H1 (cell line): ENCODE data around the gene TAF8. TPM values are rescaled to one million over a fixed set of nuclear protein-coding genes. Genes with fewer than 3 reads are reported as not detected.

ENCODE experiments used
- CTCF ChIA-PET: fragments of 300-600 bp; sonication (Branson Sonifier 250); formaldehyde crosslinking; loops from one replicate; lab custom pipeline; 2021; ENCODE audit not compliant: partially characterized antibody; lab: Charles Lee
- POLR2A ChIA-PET: fragments of 300-600 bp; sonication (Branson Sonifier 250); formaldehyde crosslinking; loops from one replicate; lab custom pipeline; 2021; ENCODE audit warnings: inconsistent platforms; ENCODE audit not compliant: partially characterized antibody; lab: Charles Lee
- DNase-seq, 2 experiments: peaks; one replicate each; pipeline versions ENCODE4 v3.0.0 to v3.0.0-alpha.2; 2010 to 2022; ENCODE audit warnings: low spot score in 2 of 2, low read depth in 1 of 2, mixed read lengths in 1 of 2
- FAIRE-seq: peaks from 2 replicates; lab custom pipeline; 2011; peaks lifted over from hg19 to GRCh38; lab: Jason Lieb, UNC
- H2AFZ ChIP-seq: 2 replicates; pipeline ENCODE4 v1.8.1; 2012; ENCODE audit warnings: low read length, inconsistent platforms
- H2AK5ac ChIP-seq: 2 replicates; pipeline ENCODE4 v1.6.1; 2013; ENCODE audit warnings: low read depth, low read length
- H2BK120ac ChIP-seq: replicated peaks from 2 replicates; pipeline ENCODE3; 2013; ENCODE audit warnings: low read depth, low read length, inconsistent platforms
- H2BK12ac ChIP-seq: 2 replicates; pipeline ENCODE4 v1.6.1; 2013; ENCODE audit warnings: low read depth, low read length
- H2BK15ac ChIP-seq: 2 replicates; pipeline ENCODE4 v1.6.1; 2013; ENCODE audit warnings: low read length
- H2BK20ac ChIP-seq: 2 replicates; pipeline ENCODE4 v1.6.1; 2013; ENCODE audit warnings: low read length
- H2BK5ac ChIP-seq: 2 replicates; pipeline ENCODE4 v1.6.1; 2013; ENCODE audit warnings: low read depth, low read length
- H3K14ac ChIP-seq: 2 replicates; pipeline ENCODE4 v1.6.1; 2013; ENCODE audit warnings: inconsistent platforms; ENCODE audit not compliant: insufficient read length
- H3K18ac ChIP-seq: 2 replicates; pipeline ENCODE4 v1.6.1; 2013; ENCODE audit warnings: low read length; ENCODE audit errors: extremely low read depth
- H3K23ac ChIP-seq: 2 replicates; pipeline ENCODE4 v1.6.1; 2013; ENCODE audit warnings: inconsistent platforms; ENCODE audit not compliant: insufficient read length
- H3K23me2 ChIP-seq: 2 replicates; pipeline ENCODE4 v1.6.1; 2013; ENCODE audit warnings: low read depth, low read length
- H3K27ac ChIP-seq: 2 replicates; pipeline ENCODE4 v1.6.1; 2011; ENCODE audit warnings: low read depth, low read length, inconsistent platforms
- H3K27me3 ChIP-seq, 4 experiments: replicated peaks in 1 of 4; 1 replicate in 1 of 4; 2 replicates in 3 of 4; pipeline versions ENCODE4 v1.6.1 to v1.8.1; 2011 to 2013; ENCODE audit warnings: low read length in 3 of 4, mild to moderate bottlenecking in 3 of 4, inconsistent platforms in 2 of 4, mixed read lengths in 2 of 4, moderate library complexity in 1 of 4; ENCODE audit not compliant: control insufficient read depth in 3 of 4, insufficient read depth in 3 of 4; ENCODE audit errors: extremely low read depth in 1 of 4
- H3K36me3 ChIP-seq, 4 experiments: 2 replicates each; pipeline versions ENCODE4 v1.6.1 to v1.8.1; 2011 to 2013; ENCODE audit warnings: mild to moderate bottlenecking in 4 of 4, low read length in 3 of 4, moderate library complexity in 2 of 4, control low read depth in 1 of 4, inconsistent platforms in 1 of 4; ENCODE audit not compliant: insufficient read depth in 4 of 4, control insufficient read depth in 2 of 4
- H3K4ac ChIP-seq: replicated peaks from 2 replicates; pipeline ENCODE3; 2013; ENCODE audit warnings: low read length, low read depth, mixed read lengths, inconsistent platforms; ENCODE audit not compliant: insufficient read length
- H3K4me1 ChIP-seq, 4 experiments: replicated peaks in 1 of 4; 1 replicate in 1 of 4; 2 replicates in 3 of 4; pipeline versions ENCODE4 v1.6.1 to v1.8.1; 2011 to 2013; ENCODE audit warnings: low read length in 3 of 4, inconsistent platforms in 2 of 4, mixed read lengths in 1 of 4; ENCODE audit not compliant: insufficient read depth in 4 of 4, control insufficient read depth in 3 of 4
- H3K4me2 ChIP-seq, 2 experiments: 2 replicates each; pipeline versions ENCODE4 v1.6.1 to v1.8.1; 2011 to 2013; ENCODE audit warnings: low read depth in 2 of 2, low read length in 2 of 2, control low read depth in 1 of 2, inconsistent platforms in 1 of 2, mild to moderate bottlenecking in 1 of 2; ENCODE audit not compliant: insufficient read depth in 1 of 2
- H3K4me3 ChIP-seq, 4 experiments: fragments of 200-600, 300-600 bp in 1 of 4; sonication (generic), shearing (Covaris generic), sonication (Bioruptor Twin) in 1 of 4; 2 replicates each; pipeline versions ENCODE4 v1.5.1 to v1.8.1; 2011 to 2016; ENCODE audit warnings: low read length in 4 of 4, low read depth in 3 of 4, control low read depth in 2 of 4, inconsistent platforms in 2 of 4, mild to moderate bottlenecking in 2 of 4, mixed read lengths in 1 of 4, moderate library complexity in 1 of 4; ENCODE audit not compliant: insufficient read depth in 2 of 4; ENCODE audit errors: extremely low read depth in 1 of 4
- H3K56ac ChIP-seq: replicated peaks from 2 replicates; pipeline ENCODE3; 2013; ENCODE audit warnings: low read depth, mild to moderate bottlenecking, mixed read lengths, low read length, inconsistent platforms; ENCODE audit not compliant: insufficient read length
- H3K79me1 ChIP-seq: 2 replicates; pipeline ENCODE4 v1.6.1; 2013; ENCODE audit warnings: low read depth, low read length, control low read depth
- H3K79me2 ChIP-seq, 2 experiments: 2 replicates each; pipeline versions ENCODE4 v1.6.1 to v1.8.1; 2012 to 2013; ENCODE audit warnings: low read length in 2 of 2, mild to moderate bottlenecking in 2 of 2, inconsistent platforms in 1 of 2; ENCODE audit not compliant: insufficient read depth in 2 of 2, control insufficient read depth in 1 of 2
- H3K9ac ChIP-seq, 4 experiments: replicated peaks in 1 of 4; 1 replicate in 1 of 4; 2 replicates in 3 of 4; pipeline versions ENCODE4 v1.6.1 to v1.8.1; 2011 to 2013; ENCODE audit warnings: low read depth in 3 of 4, low read length in 3 of 4, control low read depth in 2 of 4, mild to moderate bottlenecking in 2 of 4, moderate library complexity in 2 of 4, inconsistent platforms in 1 of 4; ENCODE audit errors: extremely low read depth in 1 of 4
- H3K9me3 ChIP-seq, 2 experiments: 2 replicates each; pipeline versions ENCODE4 v1.6.1 to v1.8.1; 2012 to 2013; ENCODE audit warnings: mild to moderate bottlenecking in 2 of 2, moderate library complexity in 2 of 2, control low read depth in 1 of 2, inconsistent platforms in 1 of 2, low read depth in 1 of 2, low read length in 1 of 2, mixed read lengths in 1 of 2; ENCODE audit not compliant: insufficient read depth in 2 of 2
- H4K20me1 ChIP-seq, 2 experiments: replicated peaks in 1 of 2; 2 replicates each; pipeline versions ENCODE3 to v1.8.1; 2011 to 2013; ENCODE audit warnings: inconsistent platforms in 2 of 2, low read length in 2 of 2, mild to moderate bottlenecking in 1 of 2; ENCODE audit not compliant: insufficient read depth in 2 of 2, control insufficient read depth in 1 of 2
- H4K5ac ChIP-seq: 2 replicates; pipeline ENCODE4 v1.6.1; 2013; ENCODE audit warnings: low read length, low read depth, mixed read lengths, inconsistent platforms; ENCODE audit not compliant: insufficient read length
- H4K8ac ChIP-seq: 2 replicates; pipeline ENCODE4 v1.8.0; 2013; ENCODE audit warnings: mild to moderate bottlenecking, moderate library complexity, low read length, inconsistent platforms; ENCODE audit not compliant: insufficient read depth; ENCODE audit errors: extremely low read depth
- H4K91ac ChIP-seq: replicated peaks from 2 replicates; pipeline ENCODE3; 2013; ENCODE audit warnings: low read length, mixed read lengths, inconsistent platforms; ENCODE audit not compliant: insufficient read length
- CBX5 ChIP-seq: fragments of 300-800, 300-1000 bp; sonication (generic); IDR thresholded peaks from 2 replicates; pipeline ENCODE4 v1.7.1; 2016; ENCODE audit warnings: antibody characterized with exemption, low read length, low read depth
- RAD21 ChIP-seq, 2 experiments: IDR thresholded peaks in 1 of 2; conservative IDR thresholded peaks in 1 of 2; 2 replicates each; pipeline ENCODE4 v1.6.1; 2011; ENCODE audit warnings: low read depth in 2 of 2, low read length in 2 of 2, improper control_type of control experiment in 1 of 2, inconsistent platforms in 1 of 2, mild to moderate bottlenecking in 1 of 2, moderate library complexity in 1 of 2
- WGBS, 2 experiments: shearing (Covaris generic) in 1 of 2; methylation state at CpG; one replicate each; pipeline versions ENCODE4 v1.1.6 to v1.1.7; 2013 to 2015; ENCODE audit warnings: low lambda C conversion rate in 2 of 2, mixed read lengths in 2 of 2, inconsistent platforms in 1 of 2, low coverage in 1 of 2, missing lambda C conversion rate in 1 of 2; ENCODE audit not compliant: insufficient replicate concordance in 2 of 2, insufficient coverage in 1 of 2, insufficient read length in 1 of 2; ENCODE audit errors: extremely low coverage in 1 of 2, missing lambda C conversion rate in 1 of 2; 5-methylcytosine and 5-hydroxymethylcytosine counted together
- polyA plus RNA-seq, 7 experiments: library from polyadenylated mRNA; depleted of rRNA in 3 of 7; stranded (reverse) in 5 of 7; unstranded in 2 of 7; fragments of >200 nt in 5 of 7; fragments of 200-250 nt in 2 of 7; gene quantifications; 1 replicate in 5 of 7; 2 replicates in 1 of 7; 4 replicates in 1 of 7; pipeline versions ENCODE4 v1.2.1 to v1.2.3, GENCODE V29; 2011 to 2013; ENCODE audit warnings: missing spikeins in 2 of 7, mixed read lengths in 2 of 7
- total RNA-seq: library from RNA; stranded (reverse); fragmentation: NEBNext Ultra II Directional; extraction: Animal tissue kit (Norgen Biotek cat#: 25700); gene quantifications from 2 replicates; pipeline ENCODE4 v1.2.1, GENCODE V29; 2021
- TF ChIP-seq, protein P1 (sequence below): IDR thresholded peaks from 2 replicates; pipeline ENCODE4 v1.6.1; 2012; ENCODE audit warnings: inconsistent platforms
- TF ChIP-seq, protein P2 (sequence below), 3 experiments: IDR thresholded peaks; 1 replicate in 2 of 3; 2 replicates in 1 of 3; pipeline versions ENCODE4 v1.5.1 to v1.6.1; 2011; ENCODE audit warnings: low read length in 3 of 3, mild to moderate bottlenecking in 3 of 3, inconsistent platforms in 2 of 3, low read depth in 1 of 3, moderate library complexity in 1 of 3; ENCODE audit not compliant: insufficient read depth in 1 of 3; ENCODE audit errors: control extremely low read depth in 1 of 3

The TAF8 gene
- total and polyA plus RNA-seq, 2 of the 8 experiments (the other 6 are each of a cell fraction or from before 2014, with no cell fraction given): 32.2 to 34.0 TPM

DNA sequence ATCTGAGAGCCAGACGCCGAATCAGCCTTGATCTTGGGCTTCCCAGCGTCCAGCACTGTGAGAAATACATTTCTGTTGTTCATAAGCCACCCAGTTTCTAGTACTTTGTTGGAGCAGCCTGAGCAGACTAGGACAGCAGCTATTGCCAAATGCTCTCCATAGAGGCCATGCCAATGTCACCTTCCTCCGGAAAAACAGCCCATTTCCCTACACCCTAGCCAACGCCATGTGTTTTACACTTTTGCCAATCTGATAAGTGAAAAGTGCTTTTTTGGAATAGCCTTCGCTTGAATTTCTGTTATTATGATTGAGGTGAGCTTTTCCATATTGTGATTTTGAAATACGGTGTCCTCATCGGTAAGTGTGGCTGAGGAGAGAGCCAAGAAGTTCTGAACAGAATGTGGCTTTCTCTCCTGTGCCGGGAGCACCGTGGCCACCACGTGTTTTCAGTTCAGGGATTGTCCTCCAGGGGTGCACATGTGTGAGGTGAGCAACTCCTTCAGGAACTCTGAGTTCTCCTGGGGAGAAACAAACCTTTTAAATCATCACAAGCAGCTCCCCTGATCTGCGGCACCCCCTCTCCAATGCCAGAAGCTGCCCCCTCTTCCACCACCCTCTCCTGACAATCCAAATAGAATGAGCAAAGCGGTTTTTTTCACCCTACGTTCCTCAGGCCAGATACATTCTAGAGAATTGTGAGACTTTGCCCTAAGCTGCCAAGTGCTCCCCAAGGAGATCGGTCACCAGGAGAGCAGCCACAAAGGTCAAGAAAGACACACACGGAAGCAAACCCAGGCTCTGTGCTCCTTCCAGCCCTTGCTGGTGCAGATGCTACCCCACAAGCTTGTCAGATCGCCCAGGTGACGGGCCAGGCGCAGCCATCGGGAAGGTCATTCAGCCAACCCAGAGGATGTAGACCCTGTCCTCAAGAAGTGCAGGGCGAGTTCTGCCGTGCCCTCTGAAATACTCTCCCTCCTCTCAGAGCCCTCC lies 36.0 kb downstream of the TAF8 start:
- peaks cover 0 to 6% (median 0%) of the 10 kb centered on the region in 4 experiments; a peak in 1 of 7 replicates for H3K4me1 ChIP-seq
- no peak overlapping the region for H3K23ac ChIP-seq
- no peak overlapping the region for H3K9ac ChIP-seq
- peaks cover 0 to 2% of the 10 kb centered on the region in 2 experiments for H4K20me1 ChIP-seq
- TF ChIP-seq RAD21 (IDR thresholded peaks at IDR 0.05 in 1 of 2, conservative IDR thresholded peaks at IDR 0.05 in 1 of 2; ENCODE audit: low read depth in 2 of 2, low read length in 2 of 2) (peak; percentile 14 to 38; a peak in 3 of 4 replicates), CBX5 (no peak)
- TF ChIP-seq, protein P1, sequence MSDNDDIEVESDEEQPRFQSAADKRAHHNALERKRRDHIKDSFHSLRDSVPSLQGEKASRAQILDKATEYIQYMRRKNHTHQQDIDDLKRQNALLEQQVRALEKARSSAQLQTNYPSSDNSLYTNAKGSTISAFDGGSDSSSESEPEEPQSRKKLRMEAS: peak; percentile 81
- TF ChIP-seq, protein P2, sequence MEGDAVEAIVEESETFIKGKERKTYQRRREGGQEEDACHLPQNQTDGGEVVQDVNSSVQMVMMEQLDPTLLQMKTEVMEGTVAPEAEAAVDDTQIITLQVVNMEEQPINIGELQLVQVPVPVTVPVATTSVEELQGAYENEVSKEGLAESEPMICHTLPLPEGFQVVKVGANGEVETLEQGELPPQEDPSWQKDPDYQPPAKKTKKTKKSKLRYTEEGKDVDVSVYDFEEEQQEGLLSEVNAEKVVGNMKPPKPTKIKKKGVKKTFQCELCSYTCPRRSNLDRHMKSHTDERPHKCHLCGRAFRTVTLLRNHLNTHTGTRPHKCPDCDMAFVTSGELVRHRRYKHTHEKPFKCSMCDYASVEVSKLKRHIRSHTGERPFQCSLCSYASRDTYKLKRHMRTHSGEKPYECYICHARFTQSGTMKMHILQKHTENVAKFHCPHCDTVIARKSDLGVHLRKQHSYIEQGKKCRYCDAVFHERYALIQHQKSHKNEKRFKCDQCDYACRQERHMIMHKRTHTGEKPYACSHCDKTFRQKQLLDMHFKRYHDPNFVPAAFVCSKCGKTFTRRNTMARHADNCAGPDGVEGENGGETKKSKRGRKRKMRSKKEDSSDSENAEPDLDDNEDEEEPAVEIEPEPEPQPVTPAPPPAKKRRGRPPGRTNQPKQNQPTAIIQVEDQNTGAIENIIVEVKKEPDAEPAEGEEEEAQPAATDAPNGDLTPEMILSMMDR (IDR thresholded peaks at IDR 0.05; ENCODE audit: control extremely low read depth in 1 of 3, insufficient read depth in 1 of 3, low read depth in 1 of 3, low read length in 3 of 3): peak; percentile 45 to 63 (median 45); a peak in 3 of 4 replicates
- no peak for FAIRE-seq
- no peak overlapping the region for H2BK12ac ChIP-seq
- no peaks in the 10 kb centered on the region for H3K23me2 ChIP-seq
- H2BK5ac ChIP-seq: no peak overlapping the region
- H2BK120ac ChIP-seq: no peak overlapping the region
- 90% methylated on average over 22 of the region's 22 CpGs; no CpG with 5 or more reads in 1 of the 2 experiments for WGBS, 2 experiments
- H2BK20ac ChIP-seq: no peak overlapping the region
- no peak overlapping the region for H4K5ac ChIP-seq
- H3K4me3 ChIP-seq: no peak overlapping the region
- no peak overlapping the region for H3K14ac ChIP-seq
- no peak overlapping the region for H4K91ac ChIP-seq
- no peak overlapping the region for H3K27ac ChIP-seq
- H2BK15ac ChIP-seq: no peak overlapping the region
- H4K8ac ChIP-seq: no peak overlapping the region
- CTCF ChIA-PET: interaction anchor here (0.7 to 21.6 kb wide), 23 partner anchors 5 to 285 kb away, joined by 3 to 313 read pairs (median 6); partner anchors contain the start of gene MRPS10
- no peak overlapping the region for H2AFZ ChIP-seq
- no peak for DNase-seq
- H3K56ac ChIP-seq: no peak overlapping the region
- H3K36me3 ChIP-seq: no peaks in the 10 kb centered on the region
- H3K79me2 ChIP-seq: no peaks in the 10 kb centered on the region
- no peak overlapping the region for H3K4me2 ChIP-seq
- no peak overlapping the region for H2AK5ac ChIP-seq
- H3K4ac ChIP-seq: no peak overlapping the region
- H3K18ac ChIP-seq: no peak overlapping the region
- POLR2A ChIA-PET: interaction anchor here (0.6 to 2.9 kb wide), 5 partner anchors 10 to 63 kb away, joined by 3 to 18 read pairs (median 4); partner anchors contain the start of gene TAF8
- H3K9me3 ChIP-seq: no peaks in the 10 kb centered on the region
- H3K79me1 ChIP-seq: no peaks in the 10 kb centered on the region
- H3K27me3 ChIP-seq: peaks cover 0 to 7% (median under 1%) of the 10 kb centered on the region in 4 experiments; a peak in 4 of 7 replicates
